HG02678 (cell line): ENCODE results near the gene CHST9.
"Not testable (repeated sequence)": the region's sequence is repeated elsewhere in the genome, so short reads cannot be mapped to it uniquely, and the experiment has no call there.

Experiments
- ATAC-seq: cut with Tn5 transposase; IDR thresholded peaks from one replicate; pipeline ENCODE4 v1.9.1; 2021; ENCODE audit warnings: mild to moderate bottlenecking, moderate library complexity; ENCODE audit not compliant: unreplicated experiment

CHST9 gene, protein sequence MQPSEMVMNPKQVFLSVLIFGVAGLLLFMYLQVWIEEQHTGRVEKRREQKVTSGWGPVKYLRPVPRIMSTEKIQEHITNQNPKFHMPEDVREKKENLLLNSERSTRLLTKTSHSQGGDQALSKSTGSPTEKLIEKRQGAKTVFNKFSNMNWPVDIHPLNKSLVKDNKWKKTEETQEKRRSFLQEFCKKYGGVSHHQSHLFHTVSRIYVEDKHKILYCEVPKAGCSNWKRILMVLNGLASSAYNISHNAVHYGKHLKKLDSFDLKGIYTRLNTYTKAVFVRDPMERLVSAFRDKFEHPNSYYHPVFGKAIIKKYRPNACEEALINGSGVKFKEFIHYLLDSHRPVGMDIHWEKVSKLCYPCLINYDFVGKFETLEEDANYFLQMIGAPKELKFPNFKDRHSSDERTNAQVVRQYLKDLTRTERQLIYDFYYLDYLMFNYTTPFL

DNA sequence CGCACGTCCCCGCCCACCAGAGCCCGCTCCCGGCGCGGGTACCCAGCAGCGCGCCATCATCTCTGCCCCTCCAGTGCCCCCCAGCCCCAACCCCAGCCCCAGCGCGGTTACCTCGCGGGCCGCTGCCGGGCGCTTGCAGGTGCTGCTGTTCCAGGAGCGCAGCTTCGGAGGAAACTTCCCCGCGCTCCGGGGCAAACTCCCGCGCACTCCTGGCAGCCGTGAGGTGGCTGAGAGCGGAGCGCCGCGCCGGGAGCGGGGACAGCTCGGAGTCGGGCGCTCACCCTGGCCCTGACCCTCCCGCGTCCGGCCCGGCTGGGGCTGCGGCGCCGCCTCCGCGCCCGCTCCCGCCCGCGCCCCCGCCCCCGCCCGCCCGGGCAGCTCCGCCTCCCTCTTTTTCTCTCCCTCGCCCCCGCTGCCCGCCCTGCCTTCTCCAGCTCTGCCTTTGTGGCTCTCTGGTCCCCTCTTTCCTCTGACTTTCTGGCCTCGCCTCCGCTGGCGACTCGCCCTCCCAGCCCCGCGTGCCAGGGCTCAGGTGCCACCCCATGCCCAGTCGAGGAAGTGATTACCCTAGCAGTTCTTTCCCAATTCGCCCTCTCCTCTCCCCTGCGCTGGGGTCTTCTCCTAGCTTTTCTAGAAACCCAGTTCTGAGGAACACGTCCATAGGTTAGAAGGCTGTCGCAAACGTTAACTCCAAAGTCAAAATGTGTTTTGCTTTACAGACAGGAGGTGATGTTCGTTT, at the start of gene CHST9:
CHST9 (minus strand) TSS at position 284 of the 739 bp plus-strand sequence. CDS start 42,499 bp downstream, outside the sequence.
- ATAC-seq = no peak

DNA sequence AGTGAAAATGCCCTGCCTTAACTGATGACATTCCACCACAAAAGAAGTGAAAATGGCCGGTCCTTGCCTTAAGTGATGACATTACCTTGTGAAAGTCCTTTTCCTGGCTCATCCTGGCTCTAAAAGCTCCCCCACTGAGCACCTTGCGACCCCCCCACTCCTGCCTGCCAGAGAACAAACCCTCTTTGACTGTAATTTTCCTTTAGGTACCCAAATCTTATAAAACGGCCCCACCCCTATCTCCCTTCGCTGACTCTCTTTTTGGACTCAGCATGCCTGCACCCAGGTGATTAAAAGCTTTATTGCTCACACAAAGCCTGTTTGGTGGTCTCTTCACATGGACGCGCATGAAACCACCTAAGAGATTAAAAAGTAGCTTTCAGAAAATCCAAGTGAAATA, 47.2 kb upstream of the CHST9 start:
- not testable (repeated sequence) for ATAC-seq

DNA sequence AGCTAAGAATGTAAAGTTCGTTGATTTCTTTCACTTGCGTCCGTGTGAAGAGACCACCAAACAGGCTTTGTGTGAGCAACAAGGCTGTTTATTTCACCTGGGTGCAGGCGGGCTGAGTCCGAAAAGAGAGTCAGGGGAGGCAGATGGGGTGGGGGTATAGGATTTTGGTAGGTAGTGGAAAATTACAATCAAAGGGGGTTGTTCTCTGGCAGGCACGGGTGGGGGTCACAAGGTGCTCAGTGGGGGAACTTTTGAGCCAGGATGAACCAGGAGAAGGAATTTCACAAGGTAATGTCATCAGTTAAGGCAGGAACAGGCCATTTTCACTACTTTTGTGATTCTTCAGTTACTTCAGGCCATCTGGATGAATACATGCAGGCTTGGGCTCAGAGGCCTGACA, 46.6 kb upstream of the CHST9 start:
- ATAC-seq = not testable (repeated sequence)

DNA sequence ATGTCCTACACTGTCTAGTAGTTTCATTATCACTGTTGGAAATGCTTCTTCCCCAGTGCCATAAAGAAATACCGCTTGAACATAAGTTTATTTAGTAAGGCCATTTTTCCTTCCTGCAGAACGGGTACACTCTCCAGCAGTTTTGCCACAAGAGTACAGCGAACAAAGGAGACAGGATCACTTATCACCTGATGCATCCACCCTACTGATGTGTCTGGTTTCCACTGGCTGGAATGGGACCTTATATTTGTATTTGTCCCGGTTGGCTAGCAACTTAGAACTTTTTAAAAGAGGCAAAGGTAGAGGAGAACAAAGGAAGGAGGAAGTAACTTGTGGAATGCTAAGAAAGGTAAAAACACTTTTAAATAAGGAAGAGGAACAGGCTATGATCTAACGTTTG, 46.1 kb upstream of the CHST9 start:
- not testable (repeated sequence) for ATAC-seq

DNA sequence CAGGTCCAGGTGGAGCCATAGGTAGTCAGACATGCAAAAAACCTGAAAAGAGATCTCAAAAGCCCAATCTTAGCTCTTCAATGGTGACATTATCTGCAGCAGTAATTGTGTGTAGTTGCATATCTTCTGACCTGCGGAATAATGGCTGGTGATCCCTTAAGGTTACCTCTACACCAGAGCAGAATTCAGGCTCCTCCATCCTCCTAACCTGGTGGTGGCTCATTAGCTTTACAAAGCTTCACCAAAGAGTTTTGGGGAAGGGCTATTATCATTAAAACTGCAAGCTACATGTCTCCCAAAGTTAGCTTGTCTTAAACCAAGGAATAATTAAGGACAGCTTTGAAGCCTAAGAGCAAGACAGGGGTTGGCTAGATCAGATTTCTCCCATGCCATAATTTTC, 42.6 kb upstream of the CHST9 start:
- ATAC-seq = no peak

DNA sequence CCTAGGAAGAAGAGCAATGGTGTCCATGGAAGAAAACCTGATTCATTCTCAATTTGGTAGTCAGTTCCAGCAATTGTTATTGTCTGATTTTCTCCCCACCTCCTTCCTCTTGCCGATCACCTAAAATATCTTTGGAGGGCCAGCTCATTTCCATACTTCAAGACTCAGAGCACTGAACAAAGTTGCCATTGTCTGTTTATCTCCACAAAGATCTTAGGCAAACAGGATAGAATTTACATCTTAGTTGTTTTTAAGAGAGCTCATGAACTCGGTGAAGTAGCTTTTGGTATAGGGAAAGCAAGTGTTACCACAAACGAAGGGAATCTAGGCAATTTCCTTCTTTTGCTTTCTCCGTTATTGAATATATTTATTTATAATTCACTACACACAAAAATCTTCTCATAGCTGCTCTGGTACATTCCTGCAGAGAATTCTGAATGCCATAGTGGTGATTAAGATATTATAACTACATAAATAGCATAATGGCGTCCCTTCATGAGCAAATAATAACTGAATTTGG, 41.5 kb upstream of the CHST9 start:
- ATAC-seq = no peak

DNA sequence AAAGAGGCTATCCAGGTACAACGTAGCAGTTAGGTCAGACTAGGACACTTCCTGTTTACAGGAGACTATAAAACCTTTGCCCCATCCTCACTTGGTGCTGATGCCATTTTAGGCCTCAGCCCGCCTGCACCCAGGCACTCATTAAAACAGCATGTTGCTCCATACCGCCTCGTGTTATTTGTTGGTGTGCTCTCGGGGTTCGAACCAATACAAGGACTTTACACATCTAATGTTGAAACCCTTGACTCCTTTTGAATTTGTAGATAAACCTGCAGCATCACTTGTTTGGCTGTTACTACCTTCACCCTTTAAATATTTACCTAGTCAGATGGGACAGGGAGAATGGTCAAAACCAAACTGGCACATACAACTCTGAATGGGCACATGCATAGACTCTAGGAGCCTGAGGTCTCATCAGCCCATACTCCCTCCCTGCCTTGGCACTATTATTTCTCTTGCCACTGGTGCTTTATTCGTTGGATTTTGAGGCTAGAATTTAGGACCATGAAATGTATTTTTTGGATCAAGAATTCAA, 40.9 kb upstream of the CHST9 start:
- ATAC-seq = no peak

DNA sequence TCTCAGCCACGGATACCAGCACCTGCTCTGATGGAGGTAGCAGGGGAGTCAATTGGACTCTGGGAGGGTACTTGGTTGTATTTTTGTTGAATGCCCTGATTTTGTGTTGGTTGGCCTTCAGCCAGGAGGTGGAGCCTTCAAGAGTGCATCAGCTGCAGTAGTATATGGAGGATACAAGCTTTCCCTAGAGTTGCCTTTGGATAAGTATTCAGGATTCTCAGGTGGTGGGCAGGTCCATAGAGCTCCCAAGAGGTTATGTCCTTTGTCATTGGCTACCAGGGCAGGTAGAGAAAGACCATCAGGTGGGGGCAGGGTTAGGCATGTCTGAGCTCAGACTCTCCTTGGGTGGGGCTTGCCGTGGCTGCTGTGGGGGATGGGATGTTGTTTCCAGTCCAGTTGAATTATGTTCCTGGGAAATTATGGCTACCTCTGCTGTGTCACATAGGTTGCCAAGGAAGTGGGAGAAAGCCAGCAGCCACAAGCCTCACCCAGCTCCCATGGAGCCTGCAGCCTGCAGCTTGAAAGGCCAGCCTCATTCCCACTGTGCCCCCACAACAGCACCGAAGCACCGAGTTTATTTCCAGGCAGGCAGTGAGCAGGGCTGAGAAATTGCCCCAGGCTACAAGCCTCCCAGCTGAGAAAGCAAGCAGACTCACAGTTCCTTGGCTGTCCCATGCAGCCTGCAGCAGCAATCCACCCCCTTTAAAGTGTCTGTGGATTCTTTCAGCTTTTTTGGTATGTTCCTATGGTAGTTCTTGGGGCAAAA, 38.6 kb upstream of the CHST9 start:
- ATAC-seq = no peak

DNA sequence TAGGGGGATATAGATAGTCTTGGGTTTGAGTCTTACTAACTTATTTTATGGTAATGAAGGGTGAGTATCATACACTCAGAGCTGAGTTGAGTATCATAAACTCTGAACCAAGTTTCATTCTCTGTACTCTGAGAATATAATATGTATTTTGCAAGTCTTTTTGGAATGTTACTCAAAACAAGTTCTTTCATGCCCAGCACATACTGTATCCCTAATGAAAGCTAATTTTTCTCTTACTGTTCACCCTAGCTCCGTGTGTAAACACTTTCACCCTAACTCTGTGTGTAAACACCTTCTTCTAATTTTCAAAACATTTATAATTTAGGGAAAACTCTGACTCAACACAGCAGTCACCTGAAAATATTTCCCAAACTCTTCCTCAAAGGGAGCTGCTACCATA, 29.7 kb upstream of the CHST9 start:
- ATAC-seq = no peak

DNA sequence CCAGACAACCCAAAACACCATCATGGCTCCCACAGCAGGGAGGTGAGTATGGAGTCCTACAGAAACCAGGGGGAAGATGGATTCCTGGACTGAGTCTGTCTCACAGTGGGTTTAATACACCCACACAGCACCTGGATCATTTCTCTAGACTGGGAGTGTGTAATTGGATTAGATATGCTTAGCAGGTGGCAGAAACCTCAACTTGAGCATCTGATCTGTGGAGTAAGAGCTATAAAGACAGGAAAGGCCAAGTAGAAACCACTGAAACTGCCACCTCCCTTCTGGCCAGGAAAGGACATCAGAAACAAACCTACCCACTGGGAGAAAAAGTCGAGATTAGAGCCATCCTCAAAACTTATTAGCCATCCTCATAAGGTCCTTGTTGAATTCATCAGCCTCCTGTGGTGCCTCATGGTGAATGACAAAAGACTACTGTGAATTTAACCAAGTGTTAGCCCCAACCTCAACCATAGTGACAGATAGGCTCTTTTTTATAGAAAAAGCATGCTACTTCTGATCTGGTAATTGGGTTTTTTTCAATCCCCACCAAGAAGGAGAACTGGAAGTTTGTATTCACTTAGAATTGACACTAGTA, 28.1 kb upstream of the CHST9 start:
- no peak for ATAC-seq

DNA sequence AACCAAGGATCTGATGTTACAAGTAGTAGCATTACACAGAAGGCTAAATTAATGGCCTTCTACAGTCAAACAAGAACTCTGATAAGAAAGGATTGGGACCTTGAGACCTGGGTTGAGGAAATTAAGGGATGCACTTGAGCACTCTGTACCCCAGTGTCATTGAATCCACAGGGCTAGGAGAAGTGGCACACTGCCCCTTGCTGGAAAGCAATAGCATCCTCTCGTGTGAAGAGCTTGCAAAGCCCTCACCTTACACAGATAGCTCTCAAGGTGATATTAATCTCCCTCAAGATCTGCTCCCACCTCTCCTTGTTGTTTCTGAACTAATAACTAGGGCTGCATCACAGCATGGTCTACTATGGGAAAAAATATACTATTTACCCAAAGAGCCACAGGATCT, 26.5 kb upstream of the CHST9 start:
- ATAC-seq = no peak

DNA sequence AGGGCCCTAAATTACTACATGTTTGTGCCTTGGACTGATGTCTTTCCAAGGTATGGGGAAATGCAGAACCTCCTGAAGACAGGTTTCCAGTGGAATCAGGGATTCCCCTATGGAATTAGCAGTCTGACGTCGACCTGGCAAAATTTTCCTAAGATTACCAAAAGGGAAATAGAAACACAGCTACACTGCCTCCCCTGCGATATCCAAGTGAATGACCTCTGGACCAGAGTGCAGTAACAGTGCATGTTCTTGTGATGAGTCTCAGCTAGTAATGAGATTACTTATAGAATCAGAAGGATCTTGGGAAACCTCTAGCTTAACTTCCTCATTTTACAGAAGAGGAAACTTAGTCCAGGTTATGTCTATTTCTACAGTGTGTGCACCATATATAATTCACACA, 21.3 kb upstream of the CHST9 start:
- no peak for ATAC-seq

DNA sequence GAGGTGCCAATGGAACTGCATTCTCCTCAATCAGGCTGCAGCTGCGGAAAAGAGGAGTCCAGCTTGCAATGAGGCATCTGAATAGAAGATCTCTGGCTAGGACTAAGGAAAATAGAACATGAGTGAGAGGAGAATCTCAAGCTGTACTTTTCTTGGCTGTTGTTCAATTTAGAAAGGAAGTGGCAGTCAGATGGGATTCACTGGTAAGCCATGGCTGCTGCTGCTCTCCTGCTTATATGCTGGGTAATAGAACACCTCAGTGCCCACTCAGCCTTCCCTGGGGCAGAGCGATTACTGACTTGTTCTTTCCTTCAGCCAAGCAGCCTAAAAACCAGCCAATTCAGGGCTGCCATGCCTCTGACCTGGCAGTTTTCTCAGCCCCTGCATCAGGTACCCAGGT, 17.6 kb upstream of the CHST9 start:
- no peak for ATAC-seq

DNA sequence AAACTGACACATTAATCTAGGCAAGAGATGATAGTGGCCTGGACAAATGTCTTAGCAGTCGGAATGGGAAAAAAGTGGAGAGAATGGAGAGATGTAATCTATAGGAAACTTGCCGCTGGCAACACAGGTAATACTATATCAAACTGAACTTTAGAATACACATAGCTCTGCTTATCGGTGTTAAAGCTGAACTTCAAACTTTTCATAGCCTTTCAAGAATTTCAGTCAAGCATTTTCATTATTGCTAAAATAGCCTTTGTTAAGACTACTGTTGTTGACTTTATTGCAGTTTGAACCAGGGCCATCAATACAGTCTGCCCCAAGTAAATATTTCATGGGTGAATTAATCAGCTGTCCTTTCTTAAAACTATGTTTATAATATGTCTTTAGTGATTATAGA, 12.9 kb upstream of the CHST9 start:
- no peak for ATAC-seq

DNA sequence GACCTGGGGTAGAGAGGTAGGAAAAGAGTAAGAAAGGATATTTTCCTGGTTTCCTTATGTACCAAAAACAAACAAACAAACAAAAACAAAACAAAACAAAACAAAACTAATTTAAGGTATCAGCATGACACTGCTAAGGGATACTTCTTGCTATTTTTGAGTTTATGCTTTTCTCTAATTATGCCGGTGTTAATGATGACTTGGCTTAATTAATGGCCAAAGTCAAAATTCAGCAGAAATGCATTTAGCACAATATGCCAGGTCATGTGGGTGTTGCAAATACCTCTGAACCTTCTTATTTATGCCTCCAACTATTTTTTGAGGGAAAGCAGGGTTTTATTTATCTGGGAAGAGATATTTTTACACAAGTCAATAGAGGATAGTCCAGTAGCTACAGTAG, 3.2 kb upstream of the CHST9 start:
- no peak for ATAC-seq

DNA sequence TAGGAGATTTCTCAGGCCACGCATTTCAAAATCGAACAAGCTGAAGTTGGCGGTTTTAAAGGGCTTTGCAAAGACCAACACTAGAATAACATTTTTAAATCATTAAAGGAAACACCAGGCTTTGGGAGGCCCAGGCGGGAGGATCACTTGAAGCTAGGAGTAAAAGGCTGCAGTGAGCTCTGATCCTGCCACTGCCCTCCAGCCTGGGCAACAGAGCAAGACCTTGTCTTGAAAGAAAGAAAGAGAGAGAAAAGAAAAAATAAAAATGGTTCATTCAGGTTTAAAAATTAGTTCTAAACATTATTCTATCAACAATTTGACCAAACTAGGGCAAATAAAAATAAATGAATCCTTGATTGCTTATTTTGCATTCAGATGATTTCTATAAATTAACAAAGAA, 789 bp upstream of the CHST9 start:
- ATAC-seq = no peak

DNA sequence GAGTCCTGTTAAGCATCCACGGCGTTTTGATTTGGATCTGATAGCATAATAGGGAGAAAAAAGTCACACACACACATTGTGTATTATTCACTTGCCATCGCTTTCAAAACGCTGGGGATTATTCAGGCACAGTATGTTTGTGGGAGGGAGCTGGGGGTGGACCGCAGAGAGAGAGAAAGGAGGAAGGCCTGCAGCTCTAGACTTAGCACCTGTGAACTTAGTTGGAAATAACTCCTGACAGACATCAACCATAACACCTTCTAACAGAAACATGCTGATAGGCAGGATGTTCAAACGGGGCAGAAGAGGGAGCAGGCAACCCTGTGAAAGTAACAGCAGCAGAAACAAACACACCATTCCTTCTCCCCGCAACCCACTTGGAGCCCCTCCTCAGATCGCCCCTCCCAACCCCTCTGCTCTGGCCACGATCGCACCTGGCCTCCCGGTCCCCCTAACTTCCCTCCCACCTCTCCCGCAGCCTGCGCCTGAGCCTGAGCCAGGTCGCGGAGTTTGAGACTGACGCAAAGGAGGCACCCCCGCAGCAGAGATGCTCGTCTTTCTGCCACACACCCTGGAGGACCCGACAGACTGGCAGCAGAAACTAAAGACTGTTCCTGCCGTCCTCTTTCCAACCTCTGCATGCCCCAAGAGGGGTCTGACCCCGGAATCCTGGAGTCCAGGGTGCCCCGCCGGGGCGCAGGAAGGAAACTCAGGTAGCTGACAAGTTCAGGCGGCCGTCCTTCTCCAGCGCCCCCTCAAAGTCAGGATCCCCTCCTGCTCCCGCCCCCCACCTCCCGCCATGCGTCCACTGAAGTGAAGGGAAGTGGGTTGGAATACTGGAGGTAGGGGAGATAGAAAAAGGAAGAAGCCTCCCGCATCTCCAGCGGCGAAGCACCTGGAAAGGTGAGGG, 738 bp downstream of the CHST9 start:
- no peak for ATAC-seq

DNA sequence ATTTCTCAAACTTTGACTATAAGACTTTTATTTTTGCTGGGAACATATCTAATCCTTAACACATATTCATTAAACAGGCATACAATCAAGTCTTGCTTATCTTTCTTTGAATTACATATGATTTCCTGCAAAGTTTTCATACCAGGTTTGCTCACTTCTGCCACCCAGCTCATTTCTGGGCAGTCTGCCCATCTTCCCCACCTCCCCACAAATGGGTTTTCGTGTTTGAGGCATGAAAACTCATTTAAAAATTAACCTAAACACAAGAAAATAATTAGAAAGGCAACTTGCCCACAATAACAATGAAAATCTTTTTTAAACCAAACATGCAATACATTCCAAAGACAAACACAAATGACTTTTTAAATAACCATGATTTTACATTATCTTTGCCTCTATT, 3.4 kb downstream of the CHST9 start:
- no peak for ATAC-seq

DNA sequence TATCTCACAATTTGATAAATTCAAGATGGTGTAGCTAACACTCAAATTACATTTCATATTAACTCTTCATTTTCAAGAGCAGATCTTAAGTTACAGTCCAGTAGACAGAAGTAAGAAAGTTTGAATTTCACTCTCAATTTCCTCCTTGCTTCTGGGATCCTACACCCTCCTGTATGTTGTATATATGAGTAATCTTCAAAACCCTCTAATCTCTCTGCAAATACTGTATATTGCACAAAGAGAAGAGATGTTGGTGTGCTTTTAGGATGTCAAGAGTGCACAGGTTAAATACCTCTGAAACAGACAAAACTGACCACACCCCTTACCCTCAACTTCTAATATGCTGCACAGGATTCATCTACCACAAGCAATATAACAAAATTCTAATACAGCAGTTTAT, 6.7 kb downstream of the CHST9 start:
- ATAC-seq = no peak

DNA sequence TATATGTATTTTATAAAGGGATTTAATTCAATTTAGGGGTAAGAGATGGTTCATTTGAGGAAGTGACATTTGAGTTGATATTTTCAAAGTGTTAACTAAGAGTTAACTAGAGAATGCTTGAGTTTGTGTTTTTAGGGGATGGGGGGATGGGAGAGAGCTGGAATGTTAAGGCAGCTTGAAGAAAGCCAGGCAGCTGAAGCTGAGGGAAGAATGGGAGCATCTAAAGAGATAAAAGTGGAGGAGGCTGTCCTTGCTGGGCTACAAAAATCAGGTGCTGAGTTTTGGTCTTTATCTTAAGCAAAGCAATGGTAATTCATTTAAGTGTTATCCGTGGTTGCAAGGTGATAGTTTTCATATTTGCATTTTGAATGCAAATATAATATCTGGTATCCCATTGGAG, 9.2 kb downstream of the CHST9 start:
- ATAC-seq = no peak
